Smooth muscle cell (in vitro differentiated cells): ENCODE data around the gene AFAP1. TPM values are rescaled to one million over a fixed set of nuclear protein-coding genes. Genes with fewer than 3 reads are reported as not detected.

Source experiments
- DNase-seq: peaks from one replicate; lab custom pipeline; 2025; ENCODE audit not compliant: unreplicated experiment; lab: John Stamatoyannopoulos, UW
- H2AFZ ChIP-seq: fragments of 200-600 bp; sonication (generic); 2 replicates; pipeline ENCODE4 v1.6.0; 2016; ENCODE audit warnings: antibody characterized with exemption, low read depth, mild to moderate bottlenecking
- H3F3A ChIP-seq: fragments of 200-600 bp; sonication (generic); 2 replicates; pipeline ENCODE4 v1.6.0; 2017; ENCODE audit warnings: antibody characterized with exemption, low read depth
- H3K27ac ChIP-seq: fragments of 200-600 bp; sonication (generic); 2 replicates; pipeline ENCODE4 v1.5.1; 2016; ENCODE audit warnings: low read depth, mild to moderate bottlenecking
- H3K27me3 ChIP-seq: fragments of 200-600 bp; sonication (generic); 2 replicates; pipeline ENCODE4 v1.6.1; 2016; ENCODE audit warnings: low read depth, mild to moderate bottlenecking
- H3K36me3 ChIP-seq: fragments of 200-600 bp; sonication (generic); 2 replicates; pipeline ENCODE4 v1.5.1; 2016; ENCODE audit warnings: low read depth
- H3K4me1 ChIP-seq: fragments of 200-600 bp; sonication (generic); 2 replicates; pipeline ENCODE4 v1.5.1; 2016; ENCODE audit warnings: low read depth
- H3K4me2 ChIP-seq: fragments of 200-600 bp; sonication (generic); 2 replicates; pipeline ENCODE4 v1.6.0; 2016; ENCODE audit warnings: mild to moderate bottlenecking
- H3K4me3 ChIP-seq: fragments of 200-600 bp; sonication (generic); 2 replicates; pipeline ENCODE4 v1.5.1; 2016; ENCODE audit warnings: mild to moderate bottlenecking
- H3K79me2 ChIP-seq: fragments of 200-600 bp; sonication (generic); 2 replicates; pipeline ENCODE4 v1.6.0; 2016; ENCODE audit warnings: low read depth, mild to moderate bottlenecking
- H3K9ac ChIP-seq: fragments of 200-600 bp; sonication (generic); 2 replicates; pipeline ENCODE4 v1.6.0; 2016; ENCODE audit warnings: low read depth
- H3K9me3 ChIP-seq: fragments of 200-600 bp; sonication (generic); replicated peaks from 2 replicates; pipeline ENCODE4 v1.5.1; 2016; ENCODE audit warnings: low read depth
- H4K20me1 ChIP-seq: fragments of 200-600 bp; sonication (generic); 2 replicates; pipeline ENCODE4 v1.6.0; 2016; ENCODE audit warnings: low read depth
- CTCF ChIP-seq: fragments of 200-600 bp; sonication (generic); IDR thresholded peaks from 2 replicates; pipeline ENCODE4 v1.5.1; 2017; ENCODE audit warnings: borderline replicate concordance, mild to moderate bottlenecking, antibody characterized with exemption; ENCODE audit not compliant: insufficient read depth, poor library complexity, severe bottlenecking
- WGBS: methylation state at CpG from one replicate; pipeline ENCODE4 v1.1.7; 2016; ENCODE audit warnings: low lambda C conversion rate; 5-methylcytosine and 5-hydroxymethylcytosine counted together
- polyA plus RNA-seq: library from polyadenylated mRNA; unstranded; fragments of >200 nt; fragmentation: Nextera tagmentation; extraction: Ambion mirVana; gene quantifications from 2 replicates; pipeline ENCODE4 v1.2.1, GENCODE V29; 2016
- total RNA-seq: library from RNA; depleted of rRNA; stranded (reverse); fragments of >200 nt; gene quantifications from 2 replicates; pipeline ENCODE4 v1.2.3, GENCODE V29; 2014

The AFAP1 gene
- total and polyA plus RNA-seq, 2 experiments from 2014 or later, result 12.6 to 24.8 TPM

GRCh38 chr4:7732263-7732662 is 207.4 kb downstream of the AFAP1 start:
- Histone ChIP-seq H3K4me3 (no peak overlapping the region), H3K36me3 (no peaks in the 10 kb centered on the region), H3K4me1 (no peaks in the 10 kb centered on the region), H3F3A (no peaks in the 10 kb centered on the region), H3K9me3 (no peaks in the 10 kb centered on the region), H3K27me3 (peaks cover 9% of the 10 kb centered on the region), H2AFZ (no peak overlapping the region), H4K20me1 (no peaks in the 10 kb centered on the region), H3K4me2 (no peak overlapping the region), H3K79me2 (no peaks in the 10 kb centered on the region), H3K27ac (no peak overlapping the region), H3K9ac (no peak overlapping the region)
- 97% methylated on average over 9 of the region's 9 CpGs for WGBS
- DNase-seq, result no peak
- no peak for TF ChIP-seq CTCF

GRCh38 chr4:7731437-7731836 is 208.2 kb downstream of the AFAP1 start:
- Histone ChIP-seq H3K79me2 (no peaks in the 10 kb centered on the region), H2AFZ (no peak overlapping the region), H3K4me3 (no peak overlapping the region), H4K20me1 (no peaks in the 10 kb centered on the region), H3K27me3 (peaks cover 9% of the 10 kb centered on the region), H3F3A (no peaks in the 10 kb centered on the region), H3K27ac (no peak overlapping the region), H3K36me3 (no peaks in the 10 kb centered on the region), H3K4me1 (no peaks in the 10 kb centered on the region), H3K9me3 (no peaks in the 10 kb centered on the region), H3K9ac (no peak overlapping the region), H3K4me2 (no peak overlapping the region)
- no peak for DNase-seq
- 91% methylated on average over 4 of the region's 4 CpGs for WGBS
- TF ChIP-seq CTCF, result no peak

- Histone ChIP-seq H3K4me3 (no peak overlapping the region), H3K27ac (no peak overlapping the region), H2AFZ (no peak overlapping the region), H3K36me3 (no peaks in the 10 kb centered on the region), H4K20me1 (no peaks in the 10 kb centered on the region), H3F3A (no peaks in the 10 kb centered on the region), H3K79me2 (no peaks in the 10 kb centered on the region), H3K9ac (no peak overlapping the region), H3K4me1 (no peaks in the 10 kb centered on the region), H3K4me2 (no peak overlapping the region), H3K27me3 (peaks cover 9% of the 10 kb centered on the region), H3K9me3 (no peaks in the 10 kb centered on the region)
- no peak for DNase-seq
- no peak for TF ChIP-seq CTCF
- 100% methylated on average over 1 of the region's 1 CpG for WGBS
Measured at GRCh38 chr4:7727749-7728148, 211.9 kb downstream of the AFAP1 start.

GRCh38 chr4:7726665-7727413 is 212.8 kb downstream of the AFAP1 start:
- Histone ChIP-seq H3K9ac (no peak overlapping the region), H3K79me2 (no peaks in the 10 kb centered on the region), H3K4me3 (no peak overlapping the region), H3K27ac (no peak overlapping the region), H3F3A (no peaks in the 10 kb centered on the region), H3K4me1 (no peaks in the 10 kb centered on the region), H2AFZ (no peak overlapping the region), H4K20me1 (no peaks in the 10 kb centered on the region), H3K27me3 (peaks cover 3% of the 10 kb centered on the region), H3K36me3 (no peaks in the 10 kb centered on the region), H3K4me2 (no peak overlapping the region), H3K9me3 (no peaks in the 10 kb centered on the region)
- 90% methylated on average over 22 of the region's 22 CpGs for WGBS
- no peak for DNase-seq
- no peak for TF ChIP-seq CTCF
